Measurements from ENCODE around the gene IPCEF1. TPM values are rescaled to one million over a fixed set of nuclear protein-coding genes. Genes with fewer than 3 reads are reported as not detected.

IPCEF1 gene
- total RNA-seq, 1 donor from 2014 or later: 2.0 TPM

GRCh38 chr6:154232013-154232910 is 124.3 kb downstream of the IPCEF1 start:
- H3K27me3 ChIP-seq: no peaks in the 10 kb centered on the region
- intact Hi-C loops (cut with DNase I): no loop called here
- no peak overlapping the region for H3K27ac ChIP-seq
- H3K36me3 ChIP-seq: no peaks in the 10 kb centered on the region
- DNase-seq (ENCODE audit: extremely low spot score in 2 of 2): no peak
- H3K9me3 ChIP-seq: no peaks in the 10 kb centered on the region
- no peaks in the 10 kb centered on the region for H3K4me1 ChIP-seq
- no peak overlapping the region for H3K4me3 ChIP-seq
- TF ChIP-seq POLR2AphosphoS5 (IDR thresholded peaks at IDR 0.05; ENCODE audit: insufficient read depth in 1 of 2, low read depth in 1 of 2) (no peak), POLR2A (IDR thresholded peaks at IDR 0.05) (no peak), CTCF (IDR thresholded peaks at IDR 0.05) (no peak)

- Histone ChIP-seq H3K27ac (no peak overlapping the region), H3K27me3 (no peaks in the 10 kb centered on the region), H3K4me1 (no peaks in the 10 kb centered on the region), H3K4me3 (no peak overlapping the region), H3K9me3 (no peaks in the 10 kb centered on the region), H3K36me3 (no peaks in the 10 kb centered on the region)
- intact Hi-C loops (cut with DNase I): no loop called here
- TF ChIP-seq POLR2A (IDR thresholded peaks at IDR 0.05): no peak
- no peak for TF ChIP-seq POLR2AphosphoS5 (IDR thresholded peaks at IDR 0.05; ENCODE audit: insufficient read depth in 1 of 2, low read depth in 1 of 2)
- no peak for TF ChIP-seq CTCF (IDR thresholded peaks at IDR 0.05)
- no peak for DNase-seq (ENCODE audit: extremely low spot score in 2 of 2)
Observed at GRCh38 chr6:154230910-154231595, 125.5 kb downstream of the IPCEF1 start.

- Histone ChIP-seq H3K27ac (no peak overlapping the region), H3K36me3 (no peaks in the 10 kb centered on the region), H3K4me3 (no peak overlapping the region), H3K27me3 (no peaks in the 10 kb centered on the region), H3K4me1 (no peaks in the 10 kb centered on the region), H3K9me3 (no peaks in the 10 kb centered on the region)
- no peak for TF ChIP-seq CTCF (IDR thresholded peaks at IDR 0.05)
- TF ChIP-seq POLR2AphosphoS5 (IDR thresholded peaks at IDR 0.05; ENCODE audit: insufficient read depth in 1 of 2, low read depth in 1 of 2): no peak
- TF ChIP-seq POLR2A (IDR thresholded peaks at IDR 0.05): no peak
- no peak for DNase-seq (ENCODE audit: extremely low spot score in 2 of 2)
- intact Hi-C loops (cut with DNase I): no loop called here
Observed at GRCh38 chr6:154230393-154230792, 126.2 kb downstream of the IPCEF1 start.

- no peak overlapping the region for H3K4me3 ChIP-seq
- no peaks in the 10 kb centered on the region for H3K36me3 ChIP-seq
- no peaks in the 10 kb centered on the region for H3K9me3 ChIP-seq
- TF ChIP-seq CTCF (IDR thresholded peaks at IDR 0.05) (no peak), POLR2AphosphoS5 (IDR thresholded peaks at IDR 0.05; ENCODE audit: insufficient read depth in 1 of 2, low read depth in 1 of 2) (no peak), POLR2A (IDR thresholded peaks at IDR 0.05) (no peak)
- no peak for DNase-seq (ENCODE audit: extremely low spot score in 2 of 2)
- H3K27me3 ChIP-seq: no peaks in the 10 kb centered on the region
- no peaks in the 10 kb centered on the region for H3K4me1 ChIP-seq
- intact Hi-C loops (cut with DNase I): no loop called here
- no peak overlapping the region for H3K27ac ChIP-seq
Observed at GRCh38 chr6:154229786-154230185, 126.8 kb downstream of the IPCEF1 start.

GRCh38 chr6:154228521-154228905 is 128.1 kb downstream of the IPCEF1 start:
- DNase-seq (ENCODE audit: extremely low spot score in 2 of 2): no peak
- intact Hi-C loops (cut with DNase I): no loop called here
- Histone ChIP-seq H3K27ac (no peak overlapping the region), H3K4me1 (no peaks in the 10 kb centered on the region), H3K4me3 (no peak overlapping the region), H3K36me3 (no peaks in the 10 kb centered on the region), H3K9me3 (no peaks in the 10 kb centered on the region), H3K27me3 (no peaks in the 10 kb centered on the region)
- TF ChIP-seq POLR2AphosphoS5 (IDR thresholded peaks at IDR 0.05; ENCODE audit: insufficient read depth in 1 of 2, low read depth in 1 of 2) (no peak), POLR2A (IDR thresholded peaks at IDR 0.05) (no peak), CTCF (IDR thresholded peaks at IDR 0.05) (no peak)
